IMR-90 (cell line): ENCODE data around the gene ASNSD1. TPM values are rescaled to one million over a fixed set of nuclear protein-coding genes. Genes with fewer than 3 reads are reported as not detected.

Experiments used
- ATAC-seq: fragments of 200-7000 bp; cut with Tn5 transposase; 2 replicates; pipeline ENCODE4 v1.9.1; 2020; ENCODE audit warnings: low read depth, mild to moderate bottlenecking, moderate library complexity
- BruUV-seq: library from RNA; stranded (reverse); fragments of 400-500 nt; replicated peaks from 2 replicates; lab custom pipeline; 2021; lab: Mats Ljungman, UMichigan
- CTCF ChIA-PET: fragments of 300-600 bp; formaldehyde crosslinking; extraction: SDS; loops from one replicate; lab custom pipeline; 2021; ENCODE audit warnings: antibody characterized with exemption; lab: Yijun Ruan, JAX
- POLR2A ChIA-PET: fragments of 300-600 bp; sonication (Branson Sonifier 250); formaldehyde crosslinking; loops from one replicate; lab custom pipeline; 2022; ENCODE audit warnings: antibody characterized with exemption; ENCODE audit not compliant: unreplicated experiment; lab: Charles Lee
- DNase-seq: peaks from one replicate; pipeline ENCODE4 v3.0.0; 2013
- H2AFZ ChIP-seq: replicated peaks from 2 replicates; pipeline ENCODE3; 2013; ENCODE audit warnings: low read length, mild to moderate bottlenecking; ENCODE audit not compliant: poor library complexity
- H2AK5ac ChIP-seq: 2 replicates; pipeline ENCODE4 v1.6.1; 2013; ENCODE audit warnings: low read depth, low read length, inconsistent platforms
- H2AK9ac ChIP-seq: replicated peaks from 2 replicates; pipeline ENCODE3; 2013; ENCODE audit warnings: mild to moderate bottlenecking, low read depth, low read length, moderate library complexity; ENCODE audit not compliant: poor library complexity
- H2BK120ac ChIP-seq: 2 replicates; pipeline ENCODE4 v1.6.1; 2013; ENCODE audit warnings: low read depth, low read length, inconsistent platforms
- H2BK15ac ChIP-seq: 3 replicates; pipeline ENCODE4 v1.6.1; 2013; ENCODE audit warnings: low read depth, low read length, inconsistent platforms
- H2BK20ac ChIP-seq: 2 replicates; pipeline ENCODE4 v1.6.1; 2013; ENCODE audit warnings: low read depth, mild to moderate bottlenecking, inconsistent platforms, low read length, moderate library complexity
- H2BK5ac ChIP-seq: 2 replicates; pipeline ENCODE4 v1.6.1; 2013; ENCODE audit warnings: mild to moderate bottlenecking, low read depth, low read length, inconsistent platforms; ENCODE audit not compliant: poor library complexity, severe bottlenecking
- H3K14ac ChIP-seq: replicated peaks from 2 replicates; pipeline ENCODE4 v1.6.1; 2013; ENCODE audit warnings: low read depth, low read length, inconsistent platforms
- H3K18ac ChIP-seq: 2 replicates; pipeline ENCODE4 v1.6.1; 2013; ENCODE audit warnings: low read depth, low read length, control low read depth
- H3K23ac ChIP-seq: 2 replicates; pipeline ENCODE4 v1.6.1; 2013; ENCODE audit warnings: low read depth, low read length, inconsistent platforms
- H3K27ac ChIP-seq: 2 replicates; pipeline ENCODE4 v1.5.1; 2013; ENCODE audit warnings: mild to moderate bottlenecking, control low read depth, low read length; ENCODE audit not compliant: insufficient read depth
- H3K27me3 ChIP-seq: 2 replicates; pipeline ENCODE4 v1.6.1; 2013; ENCODE audit warnings: low read length; ENCODE audit not compliant: control insufficient read depth, insufficient read depth
- H3K36me3 ChIP-seq: 2 replicates; pipeline ENCODE4 v1.6.1; 2013; ENCODE audit warnings: low read length, mixed read lengths; ENCODE audit not compliant: control insufficient read depth, insufficient read depth
- H3K4ac ChIP-seq: 2 replicates; pipeline ENCODE4 v1.6.1; 2013; ENCODE audit warnings: low read depth, low read length, inconsistent platforms
- H3K4me1 ChIP-seq: 2 replicates; pipeline ENCODE4 v1.6.1; 2013; ENCODE audit warnings: low read length, mixed read lengths; ENCODE audit not compliant: control insufficient read depth, insufficient read depth
- H3K4me2 ChIP-seq: 2 replicates; pipeline ENCODE4 v1.6.1; 2013; ENCODE audit warnings: low read depth, mild to moderate bottlenecking, control low read depth, low read length, moderate library complexity
- H3K4me3 ChIP-seq: 2 replicates; pipeline ENCODE4 v1.5.1; 2013; ENCODE audit warnings: low read depth, mild to moderate bottlenecking, control low read depth, low read length, moderate library complexity; ENCODE audit not compliant: insufficient read depth
- H3K56ac ChIP-seq: 2 replicates; pipeline ENCODE4 v1.6.1; 2013; ENCODE audit warnings: low read length, inconsistent platforms; ENCODE audit not compliant: insufficient read depth; ENCODE audit errors: extremely low read depth
- H3K79me1 ChIP-seq, 2 experiments: 2 replicates each; pipeline ENCODE4 v1.6.1; 2013; ENCODE audit warnings: low read length in 2 of 2, inconsistent platforms in 1 of 2, low read depth in 1 of 2
- H3K9ac ChIP-seq: 2 replicates; pipeline ENCODE4 v1.6.1; 2013; ENCODE audit warnings: low read depth, low read length, control low read depth
- H3K9me1 ChIP-seq: 2 replicates; pipeline ENCODE4 v1.6.1; 2013; ENCODE audit warnings: low read length, inconsistent platforms; ENCODE audit not compliant: insufficient read depth
- H3K9me3 ChIP-seq: 2 replicates; pipeline ENCODE4 v1.6.1; 2013; ENCODE audit warnings: low read length; ENCODE audit not compliant: control insufficient read depth, insufficient read depth
- H4K20me1 ChIP-seq: 2 replicates; pipeline ENCODE4 v1.6.1; 2013; ENCODE audit warnings: low read length, inconsistent platforms; ENCODE audit not compliant: insufficient read depth
- H4K5ac ChIP-seq: 2 replicates; pipeline ENCODE4 v1.6.1; 2013; ENCODE audit warnings: mild to moderate bottlenecking, low read depth, low read length, control low read depth
- H4K8ac ChIP-seq, 2 experiments: 2 replicates each; pipeline ENCODE4 v1.6.1; 2013; ENCODE audit warnings: low read depth in 2 of 2, low read length in 2 of 2, control low read depth in 1 of 2, inconsistent platforms in 1 of 2
- H4K91ac ChIP-seq: 2 replicates; pipeline ENCODE4 v1.6.1; 2013; ENCODE audit warnings: low read depth, low read length, inconsistent platforms; ENCODE audit not compliant: insufficient read depth
- CEBPB ChIP-seq: IDR thresholded peaks from 2 replicates; pipeline ENCODE4 v1.6.1; 2012; ENCODE audit warnings: low read depth, low read length, improper control_type of control experiment
- CHD1 ChIP-seq: IDR thresholded peaks from 2 replicates; pipeline ENCODE4 v1.6.1; 2012; ENCODE audit warnings: low read depth, low read length, improper control_type of control experiment
- FOS ChIP-seq: fragments of 150-350 bp; IDR thresholded peaks from 2 replicates; pipeline ENCODE4 v1.6.1; 2016; ENCODE audit warnings: low read depth, low read length
- MAFK ChIP-seq: IDR thresholded peaks from 2 replicates; pipeline ENCODE4 v1.6.1; 2012; ENCODE audit warnings: low read depth, low read length, improper control_type of control experiment
- MAZ ChIP-seq: IDR thresholded peaks from 2 replicates; pipeline ENCODE4 v1.6.1; 2012; ENCODE audit warnings: low read depth, mild to moderate bottlenecking, low read length, improper control_type of control experiment, moderate library complexity, borderline replicate concordance
- MXI1 ChIP-seq: IDR thresholded peaks from 2 replicates; pipeline ENCODE4 v1.6.1; 2012; ENCODE audit warnings: low read depth, mild to moderate bottlenecking, low read length, moderate library complexity, borderline replicate concordance
- NFE2L2 ChIP-seq: fragments of 150-350 bp; IDR thresholded peaks from 2 replicates; pipeline ENCODE4 v1.6.1; 2016; ENCODE audit warnings: low read depth, mild to moderate bottlenecking, low read length
- POLR2A ChIP-seq: IDR thresholded peaks from 2 replicates; pipeline ENCODE4 v1.6.1; 2012; ENCODE audit warnings: mild to moderate bottlenecking, low read depth, low read length
- RAD21 ChIP-seq: IDR thresholded peaks from 2 replicates; pipeline ENCODE4 v1.6.1; 2012; ENCODE audit warnings: low read length, improper control_type of control experiment
- RCOR1 ChIP-seq: IDR thresholded peaks from 2 replicates; pipeline ENCODE4 v1.6.1; 2012; ENCODE audit warnings: mild to moderate bottlenecking, low read length, improper control_type of control experiment; ENCODE audit not compliant: insufficient replicate concordance
- SMC3 ChIP-seq: fragments of 150-350 bp; IDR thresholded peaks from 2 replicates; pipeline ENCODE4 v1.6.1; 2016; ENCODE audit warnings: low read depth, mild to moderate bottlenecking, antibody characterized with exemption, low read length, moderate library complexity
- WGBS, 2 experiments: methylation state at CpG; one replicate each; pipeline versions ENCODE4 v1.1.5 to v1.1.7; 2013; ENCODE audit warnings: missing lambda C conversion rate in 2 of 2; ENCODE audit not compliant: insufficient read length in 1 of 2; ENCODE audit errors: extremely low coverage in 2 of 2; 5-methylcytosine and 5-hydroxymethylcytosine counted together
- dilution Hi-C: fragments of 300-500 bp; cut with HindIII; formaldehyde crosslinking; loops from one replicate; pipeline ENCODE4 v1.14.3; 2018; ENCODE audit warnings: low sequenced_read_pairs; ENCODE audit not compliant: unreplicated experiment
- in situ Hi-C: fragments of 300-500 bp; cut with MboI; formaldehyde crosslinking; loops from 3 replicates; pipeline ENCODE4 v1.14.3; 2019; ENCODE audit warnings: low sequenced_read_pairs, inconsistent platforms, mixed read lengths
- intact Hi-C: fragments of 100-400 bp; cut with micrococcal nuclease; formaldehyde crosslinking; loops from 2 replicates; pipeline ENCODE4 v1.10.0; 2022
- polyA plus RNA-seq, 3 experiments: library from polyadenylated mRNA; depleted of rRNA; stranded (reverse); fragments of >200 nt; gene quantifications; 2 replicates each; pipeline ENCODE4 v1.2.3, GENCODE V29; 2012; ENCODE audit warnings: low replicate concordance in 1 of 3
- total RNA-seq: library from RNA; depleted of rRNA; stranded (reverse); fragments of >200 nt; gene quantifications from 2 replicates; pipeline ENCODE4 v1.2.3, GENCODE V29; 2012
- TF ChIP-seq, protein P1 (sequence below): conservative IDR thresholded peaks from 2 replicates; pipeline ENCODE4 v1.5.1; 2012; ENCODE audit warnings: mild to moderate bottlenecking, low read depth, low read length, improper control_type of control experiment

The ASNSD1 gene
- total and polyA plus RNA-seq, 2 of the 4 experiments (the other 2 are of a cell fraction) = 29.1 to 35.7 TPM

GRCh38 chr2:189674374-189675112, 13.3 kb downstream of the ASNSD1 start, which contains the start of gene ANKAR:
TSS of gene ANKAR (plus strand) at chr2:189674670. CDS start at chr2:189676491, 1,821 bp downstream.
- H3K9me3 ChIP-seq = no peaks in the 10 kb centered on the region
- H3K79me1 ChIP-seq = peaks cover 9 to 15% of the 10 kb centered on the region in 2 experiments; a peak in 3 of 4 replicates
- peak within 1 kb of the TSS; percentile 37; the same call in 1 of the 3 replicates for H2BK15ac ChIP-seq
- H2AK5ac ChIP-seq = peak within 1 kb of the TSS; percentile 89
- BruUV-seq = TSS peak; percentile 50
- H3K4ac ChIP-seq = peak within 1 kb of the TSS; percentile 86
- in situ Hi-C loops = no loop called here
- H2BK5ac ChIP-seq = peak within 1 kb of the TSS; percentile 82
- H3K9me1 ChIP-seq = no peaks in the 10 kb centered on the region
- DNase-seq = peak; percentile 90
- no peak within 1 kb of the TSS for H2BK20ac ChIP-seq
- peak within 1 kb of the TSS; percentile 97 for H3K4me2 ChIP-seq
- ChIA-PET POLR2A (interaction anchor here (1.2 kb wide), 1 partner anchor 21 kb away, joined by 3 read pairs; no protein-coding TSS in a partner anchor), CTCF (no interaction called here)
- H3K4me1 ChIP-seq = 0 out of 2 replicates have a peak, but pooled peaks cover 2% of the 10 kb centered on the region
- H3K27ac ChIP-seq = peak within 1 kb of the TSS; percentile 84
- peak within 1 kb of the TSS; percentile 92 for H3K9ac ChIP-seq
- peak within 1 kb of the TSS; percentile 76 for H3K56ac ChIP-seq
- H4K20me1 ChIP-seq = no peaks in the 10 kb centered on the region
- peak within 1 kb of the TSS; percentile 69 for H3K23ac ChIP-seq
- TF ChIP-seq FOS (no peak), CEBPB (no peak), RAD21 (peak; percentile 54), MXI1 (peak; percentile 76; the same call in 1 of the 2 replicates), NFE2L2 (no peak), MAFK (peak; percentile 65), POLR2A (peak; percentile 74), MAZ (peak; percentile 81; the same call in 1 of the 2 replicates), RCOR1 (peak; percentile 39), CHD1 (no peak), SMC3 (peak; percentile 40)
- TF ChIP-seq, protein P1, sequence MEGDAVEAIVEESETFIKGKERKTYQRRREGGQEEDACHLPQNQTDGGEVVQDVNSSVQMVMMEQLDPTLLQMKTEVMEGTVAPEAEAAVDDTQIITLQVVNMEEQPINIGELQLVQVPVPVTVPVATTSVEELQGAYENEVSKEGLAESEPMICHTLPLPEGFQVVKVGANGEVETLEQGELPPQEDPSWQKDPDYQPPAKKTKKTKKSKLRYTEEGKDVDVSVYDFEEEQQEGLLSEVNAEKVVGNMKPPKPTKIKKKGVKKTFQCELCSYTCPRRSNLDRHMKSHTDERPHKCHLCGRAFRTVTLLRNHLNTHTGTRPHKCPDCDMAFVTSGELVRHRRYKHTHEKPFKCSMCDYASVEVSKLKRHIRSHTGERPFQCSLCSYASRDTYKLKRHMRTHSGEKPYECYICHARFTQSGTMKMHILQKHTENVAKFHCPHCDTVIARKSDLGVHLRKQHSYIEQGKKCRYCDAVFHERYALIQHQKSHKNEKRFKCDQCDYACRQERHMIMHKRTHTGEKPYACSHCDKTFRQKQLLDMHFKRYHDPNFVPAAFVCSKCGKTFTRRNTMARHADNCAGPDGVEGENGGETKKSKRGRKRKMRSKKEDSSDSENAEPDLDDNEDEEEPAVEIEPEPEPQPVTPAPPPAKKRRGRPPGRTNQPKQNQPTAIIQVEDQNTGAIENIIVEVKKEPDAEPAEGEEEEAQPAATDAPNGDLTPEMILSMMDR = peak; percentile 94
- intact Hi-C loops = loop anchor here (1.0 kb wide), 2 partner anchors 88 to 110 kb away; partner anchors contain the start of genes ORMDL1, OSGEPL1 and PMS1
- H3K27me3 ChIP-seq = no peaks in the 10 kb centered on the region
- H3K36me3 ChIP-seq = peaks cover 3% of the 10 kb centered on the region; the same call in 1 of the 2 replicates
- H4K5ac ChIP-seq = peak within 1 kb of the TSS; percentile 93
- 0% methylated on average over 34 of the region's 62 CpGs; no CpG with 5 or more reads in 1 of the 2 experiments for WGBS, 2 experiments
- peak within 1 kb of the TSS; percentile 89 to 97 for H4K8ac ChIP-seq
- ATAC-seq = peak; percentile 99
- peak within 1 kb of the TSS; percentile 90 for H2AFZ ChIP-seq
- H3K4me3 ChIP-seq = peak within 1 kb of the TSS; percentile 69
- peak within 1 kb of the TSS; percentile 87 for H4K91ac ChIP-seq
- peak within 1 kb of the TSS; percentile 7 for H2AK9ac ChIP-seq
- H3K14ac ChIP-seq = peak within 1 kb of the TSS; percentile 93
- dilution Hi-C loops = no loop called here
- H2BK120ac ChIP-seq = peak within 1 kb of the TSS; percentile 16
- H3K18ac ChIP-seq = peak within 1 kb of the TSS; percentile 87
